ENCODE measurements around the gene ARSB. TPM values are rescaled to one million over a fixed set of nuclear protein-coding genes. Genes with fewer than 3 reads are reported as not detected.

The ARSB gene
- total and polyA plus RNA-seq, 10 of the 15 experiments (the other 5 are each of a cell fraction or from before 2014, with no cell fraction given), result 1.2 to 8.2 (median 6.1) TPM

DNA sequence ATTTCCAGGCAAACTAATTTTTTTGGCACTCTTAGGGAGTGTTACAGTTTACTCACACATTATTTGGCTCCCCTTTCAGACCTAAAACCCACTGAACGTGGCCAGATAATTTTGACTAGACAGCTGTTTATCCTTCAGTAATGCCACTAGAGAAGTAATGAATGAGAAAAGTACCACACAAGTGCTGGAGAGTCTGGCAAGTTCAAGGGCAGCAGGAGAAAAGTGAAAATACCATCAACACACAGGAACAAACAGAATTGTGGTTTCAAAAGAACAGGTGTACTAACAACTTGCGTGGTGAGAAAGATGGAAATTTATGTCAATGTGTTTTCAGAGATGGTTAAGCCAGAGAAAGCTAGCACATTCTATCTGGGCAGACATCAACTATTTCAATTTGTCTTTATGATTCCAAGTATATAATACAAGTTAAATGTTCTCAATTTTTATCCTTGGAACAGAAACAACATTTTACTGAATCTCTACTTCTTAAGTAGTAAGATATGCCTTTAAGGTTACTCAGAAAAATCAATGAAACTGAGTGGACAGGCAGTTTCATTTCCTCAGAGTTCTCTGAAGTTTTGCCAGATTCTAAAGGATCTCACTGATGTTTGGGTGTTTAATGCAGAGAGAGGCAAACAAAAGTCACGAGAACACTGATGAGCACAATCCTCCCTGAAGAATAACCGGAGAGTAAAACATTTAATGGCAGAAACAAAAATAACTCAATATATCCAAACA, 91.0 kb downstream of the ARSB start (continued):
- TF ChIP-seq, protein P1, sequence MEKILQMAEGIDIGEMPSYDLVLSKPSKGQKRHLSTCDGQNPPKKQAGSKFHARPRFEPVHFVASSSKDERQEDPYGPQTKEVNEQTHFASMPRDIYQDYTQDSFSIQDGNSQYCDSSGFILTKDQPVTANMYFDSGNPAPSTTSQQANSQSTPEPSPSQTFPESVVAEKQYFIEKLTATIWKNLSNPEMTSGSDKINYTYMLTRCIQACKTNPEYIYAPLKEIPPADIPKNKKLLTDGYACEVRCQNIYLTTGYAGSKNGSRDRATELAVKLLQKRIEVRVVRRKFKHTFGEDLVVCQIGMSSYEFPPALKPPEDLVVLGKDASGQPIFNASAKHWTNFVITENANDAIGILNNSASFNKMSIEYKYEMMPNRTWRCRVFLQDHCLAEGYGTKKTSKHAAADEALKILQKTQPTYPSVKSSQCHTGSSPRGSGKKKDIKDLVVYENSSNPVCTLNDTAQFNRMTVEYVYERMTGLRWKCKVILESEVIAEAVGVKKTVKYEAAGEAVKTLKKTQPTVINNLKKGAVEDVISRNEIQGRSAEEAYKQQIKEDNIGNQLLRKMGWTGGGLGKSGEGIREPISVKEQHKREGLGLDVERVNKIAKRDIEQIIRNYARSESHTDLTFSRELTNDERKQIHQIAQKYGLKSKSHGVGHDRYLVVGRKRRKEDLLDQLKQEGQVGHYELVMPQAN (conservative IDR thresholded peaks at IDR 0.05), result no peak
- TF ChIP-seq TCF3 (IDR thresholded peaks at IDR 0.05; ENCODE audit: borderline replicate concordance, insufficient read depth, low read depth, low read length) (0 out of 2 replicates have a peak, but pooled peaks have one; percentile 17), MEF2A (IDR thresholded peaks at IDR 0.05; ENCODE audit: insufficient read depth, low read depth, low read length) (0 out of 2 replicates have a peak, but pooled peaks have one; percentile 1), PAX8 (IDR thresholded peaks at IDR 0.05) (no peak), FOXK2 (IDR thresholded peaks at IDR 0.05) (no peak), EGR1 (IDR thresholded peaks at IDR 0.05; ENCODE audit: borderline replicate concordance in 1 of 2, low read depth in 2 of 2, low read length in 2 of 2) (no peak), DPF2 (IDR thresholded peaks at IDR 0.05) (no peak; the same call in 1 of the 2 replicates), NFYB (IDR thresholded peaks at IDR 0.05; ENCODE audit: insufficient read depth, low read depth, low read length) (no peak), SMAD1 (IDR thresholded peaks at IDR 0.05; ENCODE audit: low read depth, partially characterized antibody) (no peak), NFYA (IDR thresholded peaks at IDR 0.05; ENCODE audit: borderline replicate concordance, low read depth, low read length) (no peak), TCF7 (IDR thresholded peaks at IDR 0.05; ENCODE audit: borderline replicate concordance) (peak; percentile 74; the same call in 1 of the 2 replicates), RUNX3 (IDR thresholded peaks at IDR 0.05; ENCODE audit: low read length) (peak; percentile 72), KDM1A (IDR thresholded peaks at IDR 0.05; ENCODE audit: borderline replicate concordance) (no peak), SMAD5 (IDR thresholded peaks at IDR 0.05; ENCODE audit: low read depth) (no peak), GABPA (IDR thresholded peaks at IDR 0.05; ENCODE audit: low read depth) (no peak), BCL11A (IDR thresholded peaks at IDR 0.05; ENCODE audit: low read depth, low read length) (no peak), IKZF2 (IDR thresholded peaks at IDR 0.05) (peak; percentile 38 to 54; a peak in 1 of 4 replicates), ZNF24 (IDR thresholded peaks at IDR 0.05) (peak; percentile 92), PAX5 (IDR thresholded peaks at IDR 0.05; ENCODE audit: borderline replicate concordance, low read depth, low read length) (no peak)
- TF ChIP-seq, protein P2, sequence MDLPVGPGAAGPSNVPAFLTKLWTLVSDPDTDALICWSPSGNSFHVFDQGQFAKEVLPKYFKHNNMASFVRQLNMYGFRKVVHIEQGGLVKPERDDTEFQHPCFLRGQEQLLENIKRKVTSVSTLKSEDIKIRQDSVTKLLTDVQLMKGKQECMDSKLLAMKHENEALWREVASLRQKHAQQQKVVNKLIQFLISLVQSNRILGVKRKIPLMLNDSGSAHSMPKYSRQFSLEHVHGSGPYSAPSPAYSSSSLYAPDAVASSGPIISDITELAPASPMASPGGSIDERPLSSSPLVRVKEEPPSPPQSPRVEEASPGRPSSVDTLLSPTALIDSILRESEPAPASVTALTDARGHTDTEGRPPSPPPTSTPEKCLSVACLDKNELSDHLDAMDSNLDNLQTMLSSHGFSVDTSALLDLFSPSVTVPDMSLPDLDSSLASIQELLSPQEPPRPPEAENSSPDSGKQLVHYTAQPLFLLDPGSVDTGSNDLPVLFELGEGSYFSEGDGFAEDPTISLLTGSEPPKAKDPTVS (IDR thresholded peaks at IDR 0.05; ENCODE audit: low read depth, low read length), result no peak
- TF ChIP-seq, protein P3, sequence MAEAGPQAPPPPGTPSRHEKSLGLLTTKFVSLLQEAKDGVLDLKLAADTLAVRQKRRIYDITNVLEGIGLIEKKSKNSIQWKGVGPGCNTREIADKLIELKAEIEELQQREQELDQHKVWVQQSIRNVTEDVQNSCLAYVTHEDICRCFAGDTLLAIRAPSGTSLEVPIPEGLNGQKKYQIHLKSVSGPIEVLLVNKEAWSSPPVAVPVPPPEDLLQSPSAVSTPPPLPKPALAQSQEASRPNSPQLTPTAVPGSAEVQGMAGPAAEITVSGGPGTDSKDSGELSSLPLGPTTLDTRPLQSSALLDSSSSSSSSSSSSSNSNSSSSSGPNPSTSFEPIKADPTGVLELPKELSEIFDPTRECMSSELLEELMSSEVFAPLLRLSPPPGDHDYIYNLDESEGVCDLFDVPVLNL (IDR thresholded peaks at IDR 0.05; ENCODE audit: low read depth, low read length), result no peak
- TF ChIP-seq, protein P4, sequence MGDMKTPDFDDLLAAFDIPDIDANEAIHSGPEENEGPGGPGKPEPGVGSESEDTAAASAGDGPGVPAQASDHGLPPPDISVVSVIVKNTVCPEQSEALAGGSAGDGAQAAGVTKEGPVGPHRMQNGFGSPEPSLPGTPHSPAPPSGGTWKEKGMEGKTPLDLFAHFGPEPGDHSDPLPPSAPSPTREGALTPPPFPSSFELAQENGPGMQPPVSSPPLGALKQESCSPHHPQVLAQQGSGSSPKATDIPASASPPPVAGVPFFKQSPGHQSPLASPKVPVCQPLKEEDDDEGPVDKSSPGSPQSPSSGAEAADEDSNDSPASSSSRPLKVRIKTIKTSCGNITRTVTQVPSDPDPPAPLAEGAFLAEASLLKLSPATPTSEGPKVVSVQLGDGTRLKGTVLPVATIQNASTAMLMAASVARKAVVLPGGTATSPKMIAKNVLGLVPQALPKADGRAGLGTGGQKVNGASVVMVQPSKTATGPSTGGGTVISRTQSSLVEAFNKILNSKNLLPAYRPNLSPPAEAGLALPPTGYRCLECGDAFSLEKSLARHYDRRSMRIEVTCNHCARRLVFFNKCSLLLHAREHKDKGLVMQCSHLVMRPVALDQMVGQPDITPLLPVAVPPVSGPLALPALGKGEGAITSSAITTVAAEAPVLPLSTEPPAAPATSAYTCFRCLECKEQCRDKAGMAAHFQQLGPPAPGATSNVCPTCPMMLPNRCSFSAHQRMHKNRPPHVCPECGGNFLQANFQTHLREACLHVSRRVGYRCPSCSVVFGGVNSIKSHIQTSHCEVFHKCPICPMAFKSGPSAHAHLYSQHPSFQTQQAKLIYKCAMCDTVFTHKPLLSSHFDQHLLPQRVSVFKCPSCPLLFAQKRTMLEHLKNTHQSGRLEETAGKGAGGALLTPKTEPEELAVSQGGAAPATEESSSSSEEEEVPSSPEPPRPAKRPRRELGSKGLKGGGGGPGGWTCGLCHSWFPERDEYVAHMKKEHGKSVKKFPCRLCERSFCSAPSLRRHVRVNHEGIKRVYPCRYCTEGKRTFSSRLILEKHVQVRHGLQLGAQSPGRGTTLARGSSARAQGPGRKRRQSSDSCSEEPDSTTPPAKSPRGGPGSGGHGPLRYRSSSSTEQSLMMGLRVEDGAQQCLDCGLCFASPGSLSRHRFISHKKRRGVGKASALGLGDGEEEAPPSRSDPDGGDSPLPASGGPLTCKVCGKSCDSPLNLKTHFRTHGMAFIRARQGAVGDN (IDR thresholded peaks at IDR 0.05), result no peak

All from GM12878 (cell line).